T-helper 2 cell (primary cell): ENCODE results near the gene CHTF18.
A peak's percentile ranks its signal among the peaks of the same experiment; 100 is the strongest.

Source experiments
- DNase-seq, 5 experiments: peaks; one replicate each; pipeline versions ENCODE4 v3.0.0 to v3.0.0-alpha.2; 2012 to 2022

Gene CHTF18

GRCh38 chr16:776824-777223, 11.6 kb upstream of the CHTF18 start:
- no peak for DNase-seq

GRCh38 chr16:777826-778225, 10.6 kb upstream of the CHTF18 start:
- DNase-seq, result no peak

GRCh38 chr16:778447-778846, 10.0 kb upstream of the CHTF18 start:
- no peak for DNase-seq

GRCh38 chr16:778909-779527, 9.4 kb upstream of the CHTF18 start:
- no peak for DNase-seq

GRCh38 chr16:779561-779960, 8.9 kb upstream of the CHTF18 start:
- DNase-seq, result no peak

GRCh38 chr16:780296-780695, 8.1 kb upstream of the CHTF18 start:
- DNase-seq, result no peak

- DNase-seq, result no peak
Measured at GRCh38 chr16:781346-782010, 6.9 kb upstream of the CHTF18 start.

- no peak for DNase-seq
Measured at GRCh38 chr16:782258-782657, 6.2 kb upstream of the CHTF18 start.

- DNase-seq, result no peak
Measured at GRCh38 chr16:782766-783403, 5.5 kb upstream of the CHTF18 start.

GRCh38 chr16:783404-784161, 4.8 kb upstream of the CHTF18 start:
- DNase-seq, result no peak

- no peak for DNase-seq
Measured at GRCh38 chr16:784431-784830, 4.0 kb upstream of the CHTF18 start.

GRCh38 chr16:785563-786535, 2.6 kb upstream of the CHTF18 start:
- peak; percentile 49 to 66 (median 60) for DNase-seq

- no peak for DNase-seq
Measured at GRCh38 chr16:787321-787966, 976 bp upstream of the CHTF18 start.

GRCh38 chr16:787978-788398, 432 bp upstream of the CHTF18 start, which contains the start of gene RPUSD1:
Gene RPUSD1 (minus strand): TSS chr16:788381. CDS start chr16:787737, 644 bp downstream.
- no peak for DNase-seq

GRCh38 chr16:789191-789850, 901 bp downstream of the CHTF18 start:
- DNase-seq, result no peak

GRCh38 chr16:790086-790485, 1.7 kb downstream of the CHTF18 start:
- DNase-seq, result no peak

GRCh38 chr16:791131-791530, 2.7 kb downstream of the CHTF18 start:
- no peak for DNase-seq

- DNase-seq, result no peak
Measured at GRCh38 chr16:792221-792995, 4.0 kb downstream of the CHTF18 start.

GRCh38 chr16:793414-793813, 5.0 kb downstream of the CHTF18 start:
- DNase-seq, result no peak
